ENCODE measurements around the gene NAGS. TPM values are rescaled to one million over a fixed set of nuclear protein-coding genes. Genes with fewer than 3 reads are reported as not detected.
A peak's percentile ranks its signal among the peaks of the same experiment; 100 is the strongest.
"Not testable (repeated sequence)": the region's sequence is repeated elsewhere in the genome, so short reads cannot be mapped to it uniquely, and the experiment has no call there.

Gene NAGS
- polyA plus RNA-seq, 1 donor, result 37.5 TPM

- WGBS (ENCODE audit: insufficient coverage, low lambda C conversion rate), result 55% methylated on average over 2 of the region's 2 CpGs
- not testable (repeated sequence) for H3K27ac ChIP-seq (ENCODE audit: low read length); H3K4me3 ChIP-seq (ENCODE audit: low read length); H3K4me1 ChIP-seq (ENCODE audit: control insufficient read depth, insufficient read depth, low read length); DNase-seq; H3K36me3 ChIP-seq (ENCODE audit: control insufficient read depth, insufficient read depth, low read length); H3K27me3 ChIP-seq (ENCODE audit: control insufficient read depth, insufficient read depth, low read length); H3K9me3 ChIP-seq (ENCODE audit: control insufficient read depth, low read depth, low read length)
Measured at GRCh38 chr17:43971436-43971835, 33.0 kb upstream of the NAGS start.

GRCh38 chr17:43972444-43973212, 31.8 kb upstream of the NAGS start:
- H3K4me1 ChIP-seq (ENCODE audit: control insufficient read depth, insufficient read depth, low read length); H3K9me3 ChIP-seq (ENCODE audit: control insufficient read depth, low read depth, low read length); H3K4me3 ChIP-seq (ENCODE audit: low read length); H3K27me3 ChIP-seq (ENCODE audit: control insufficient read depth, insufficient read depth, low read length); H3K27ac ChIP-seq (ENCODE audit: low read length); H3K36me3 ChIP-seq (ENCODE audit: control insufficient read depth, insufficient read depth, low read length); DNase-seq: not testable (repeated sequence)
- no CpG with 5 or more reads among the region's 22 CpGs for WGBS (ENCODE audit: insufficient coverage, low lambda C conversion rate)

- no peak for DNase-seq
- 100% methylated on average over 1 of the region's 14 CpGs for WGBS (ENCODE audit: insufficient coverage, low lambda C conversion rate)
- H3K4me3 ChIP-seq (ENCODE audit: low read length), result no peak overlapping the region
- no peaks in the 10 kb centered on the region for H3K9me3 ChIP-seq (ENCODE audit: control insufficient read depth, low read depth, low read length)
- no peak overlapping the region for H3K27ac ChIP-seq (ENCODE audit: low read length)
- peaks cover 26% of the 10 kb centered on the region for H3K27me3 ChIP-seq (ENCODE audit: control insufficient read depth, insufficient read depth, low read length)
- H3K4me1 ChIP-seq (ENCODE audit: control insufficient read depth, insufficient read depth, low read length), result no peaks in the 10 kb centered on the region
- no peaks in the 10 kb centered on the region for H3K36me3 ChIP-seq (ENCODE audit: control insufficient read depth, insufficient read depth, low read length)
Measured at GRCh38 chr17:43974382-43975266, 29.8 kb upstream of the NAGS start.

GRCh38 chr17:43975898-43976297, 28.5 kb upstream of the NAGS start:
- Histone ChIP-seq H3K36me3 (ENCODE audit: control insufficient read depth, insufficient read depth, low read length) (no peaks in the 10 kb centered on the region), H3K9me3 (ENCODE audit: control insufficient read depth, low read depth, low read length) (no peaks in the 10 kb centered on the region), H3K4me1 (ENCODE audit: control insufficient read depth, insufficient read depth, low read length) (no peaks in the 10 kb centered on the region), H3K4me3 (ENCODE audit: low read length) (no peak overlapping the region), H3K27ac (ENCODE audit: low read length) (no peak overlapping the region), H3K27me3 (ENCODE audit: control insufficient read depth, insufficient read depth, low read length) (peaks cover 30% of the 10 kb centered on the region)
- WGBS (ENCODE audit: insufficient coverage, low lambda C conversion rate), result 83% methylated on average over 5 of the region's 27 CpGs
- no peak for DNase-seq

GRCh38 chr17:43976963-43977837, 27.2 kb upstream of the NAGS start:
- Histone ChIP-seq H3K9me3 (ENCODE audit: control insufficient read depth, low read depth, low read length) (no peaks in the 10 kb centered on the region), H3K4me1 (ENCODE audit: control insufficient read depth, insufficient read depth, low read length) (no peaks in the 10 kb centered on the region), H3K4me3 (ENCODE audit: low read length) (no peak overlapping the region), H3K27me3 (ENCODE audit: control insufficient read depth, insufficient read depth, low read length) (peaks cover 42% of the 10 kb centered on the region), H3K36me3 (ENCODE audit: control insufficient read depth, insufficient read depth, low read length) (no peaks in the 10 kb centered on the region), H3K27ac (ENCODE audit: low read length) (no peak overlapping the region)
- DNase-seq, result no peak
- no CpG with 5 or more reads among the region's 9 CpGs for WGBS (ENCODE audit: insufficient coverage, low lambda C conversion rate)

- no CpG with 5 or more reads among the region's 2 CpGs for WGBS (ENCODE audit: insufficient coverage, low lambda C conversion rate)
- Histone ChIP-seq H3K9me3 (ENCODE audit: control insufficient read depth, low read depth, low read length) (no peaks in the 10 kb centered on the region), H3K4me1 (ENCODE audit: control insufficient read depth, insufficient read depth, low read length) (peaks cover under 1% of the 10 kb centered on the region), H3K36me3 (ENCODE audit: control insufficient read depth, insufficient read depth, low read length) (no peaks in the 10 kb centered on the region), H3K4me3 (ENCODE audit: low read length) (no peak overlapping the region), H3K27me3 (ENCODE audit: control insufficient read depth, insufficient read depth, low read length) (peaks cover 51% of the 10 kb centered on the region), H3K27ac (ENCODE audit: low read length) (no peak overlapping the region)
- DNase-seq, result no peak
Measured at GRCh38 chr17:43978078-43978477, 26.3 kb upstream of the NAGS start.

- Histone ChIP-seq H3K4me1 (ENCODE audit: control insufficient read depth, insufficient read depth, low read length) (peaks cover 7% of the 10 kb centered on the region), H3K27me3 (ENCODE audit: control insufficient read depth, insufficient read depth, low read length) (peaks cover 60% of the 10 kb centered on the region), H3K4me3 (ENCODE audit: low read length) (no peak overlapping the region), H3K27ac (ENCODE audit: low read length) (no peak overlapping the region), H3K9me3 (ENCODE audit: control insufficient read depth, low read depth, low read length) (no peaks in the 10 kb centered on the region), H3K36me3 (ENCODE audit: control insufficient read depth, insufficient read depth, low read length) (no peaks in the 10 kb centered on the region)
- 96% methylated on average over 3 of the region's 7 CpGs for WGBS (ENCODE audit: insufficient coverage, low lambda C conversion rate)
- DNase-seq, result no peak
Measured at GRCh38 chr17:43979011-43979410, 25.4 kb upstream of the NAGS start.

GRCh38 chr17:43979671-43980070, 24.8 kb upstream of the NAGS start:
- peaks cover 63% of the 10 kb centered on the region for H3K27me3 ChIP-seq (ENCODE audit: control insufficient read depth, insufficient read depth, low read length)
- H3K27ac ChIP-seq (ENCODE audit: low read length), result no peak overlapping the region
- DNase-seq, result no peak
- no peaks in the 10 kb centered on the region for H3K36me3 ChIP-seq (ENCODE audit: control insufficient read depth, insufficient read depth, low read length)
- peaks cover 9% of the 10 kb centered on the region for H3K4me1 ChIP-seq (ENCODE audit: control insufficient read depth, insufficient read depth, low read length)
- no peaks in the 10 kb centered on the region for H3K9me3 ChIP-seq (ENCODE audit: control insufficient read depth, low read depth, low read length)
- no CpG with 5 or more reads among the region's 4 CpGs for WGBS (ENCODE audit: insufficient coverage, low lambda C conversion rate)
- no peak overlapping the region for H3K4me3 ChIP-seq (ENCODE audit: low read length)

- no peaks in the 10 kb centered on the region for H3K36me3 ChIP-seq (ENCODE audit: control insufficient read depth, insufficient read depth, low read length)
- no peak for DNase-seq
- peaks cover 78% of the 10 kb centered on the region for H3K27me3 ChIP-seq (ENCODE audit: control insufficient read depth, insufficient read depth, low read length)
- no peak overlapping the region for H3K27ac ChIP-seq (ENCODE audit: low read length)
- H3K4me3 ChIP-seq (ENCODE audit: low read length), result no peak overlapping the region
- H3K4me1 ChIP-seq (ENCODE audit: control insufficient read depth, insufficient read depth, low read length), result peaks cover 9% of the 10 kb centered on the region
- no CpG with 5 or more reads among the region's 2 CpGs for WGBS (ENCODE audit: insufficient coverage, low lambda C conversion rate)
- no peaks in the 10 kb centered on the region for H3K9me3 ChIP-seq (ENCODE audit: control insufficient read depth, low read depth, low read length)
Measured at GRCh38 chr17:43982171-43982570, 22.3 kb upstream of the NAGS start.

GRCh38 chr17:43983196-43983514, 21.3 kb upstream of the NAGS start:
- DNase-seq, result no peak
- no CpG with 5 or more reads among the region's 5 CpGs for WGBS (ENCODE audit: insufficient coverage, low lambda C conversion rate)
- no peaks in the 10 kb centered on the region for H3K36me3 ChIP-seq (ENCODE audit: control insufficient read depth, insufficient read depth, low read length)
- no peaks in the 10 kb centered on the region for H3K9me3 ChIP-seq (ENCODE audit: control insufficient read depth, low read depth, low read length)
- peak overlapping the region; percentile 45 for H3K4me3 ChIP-seq (ENCODE audit: low read length)
- no peak overlapping the region for H3K27ac ChIP-seq (ENCODE audit: low read length)
- peaks cover 82% of the 10 kb centered on the region for H3K27me3 ChIP-seq (ENCODE audit: control insufficient read depth, insufficient read depth, low read length)
- H3K4me1 ChIP-seq (ENCODE audit: control insufficient read depth, insufficient read depth, low read length), result peaks cover 9% of the 10 kb centered on the region

All from large intestine (tissue), 3 donors.